Breast epithelium (tissue), 4 donors: ENCODE measurements around the gene RNU6-9. TPM values are rescaled to one million over a fixed set of nuclear protein-coding genes. Genes with fewer than 3 reads are reported as not detected.
A peak's percentile ranks its signal among the peaks of the same experiment; 100 is the strongest.

Source experiments
- DNase-seq, 2 donors: peaks; one replicate each; pipeline ENCODE4 v3.0.0-alpha.2; 2019; ENCODE audit warnings: low spot score in 2 of 2
- H3K27ac ChIP-seq, 2 donors: fragments of 200-600 bp; sonication (generic) in 1 of 2; one replicate each; pipeline ENCODE4 v1.5.1; 2016 to 2019; ENCODE audit warnings: mild to moderate bottlenecking in 1 of 2
- H3K27me3 ChIP-seq, 2 donors: fragments of 200-600 bp; sonication (generic) in 1 of 2; one replicate each; pipeline versions ENCODE4 v1.5.1 to v1.6.0; 2017 to 2019; ENCODE audit warnings: control low read depth in 1 of 2, mild to moderate bottlenecking in 1 of 2
- H3K36me3 ChIP-seq: fragments of 200-600 bp; one replicate; pipeline ENCODE4 v1.5.1; 2019
- H3K4me1 ChIP-seq, 2 donors: fragments of 200-600 bp; sonication (generic); one replicate each; pipeline ENCODE4 v1.5.1; 2016 to 2019; ENCODE audit warnings: control low read depth in 1 of 2
- H3K4me3 ChIP-seq, 3 donors: fragments of 200-600 bp; sonication (generic); 1 replicate in 2 of 3; 2 replicates in 1 of 3; pipeline ENCODE4 v1.5.1; 2016 to 2019; ENCODE audit warnings: mild to moderate bottlenecking in 3 of 3, moderate library complexity in 2 of 3
- H3K9me3 ChIP-seq, 2 donors: fragments of 200-600 bp; sonication (generic) in 1 of 2; one replicate each; pipeline ENCODE4 v1.5.1; 2016 to 2019; ENCODE audit warnings: control low read depth in 1 of 2
- CTCF ChIP-seq, 3 donors: fragments of 450-650 bp; IDR thresholded peaks; one replicate each; pipeline ENCODE4 v1.5.1; 2016 to 2017; ENCODE audit warnings: antibody characterized with exemption in 3 of 3, mild to moderate bottlenecking in 3 of 3, moderate library complexity in 3 of 3
- POLR2A ChIP-seq: fragments of 450-650 bp; IDR thresholded peaks from one replicate; pipeline ENCODE4 v1.6.1; 2016; ENCODE audit warnings: antibody characterized with exemption, mild to moderate bottlenecking, moderate library complexity
- POLR2AphosphoS5 ChIP-seq, 3 donors: sonication (generic); formaldehyde crosslinking; IDR thresholded peaks; one replicate each; pipeline ENCODE4 v1.6.1; 2017; ENCODE audit warnings: antibody characterized with exemption in 3 of 3
- intact Hi-C: fragments of 100-400 bp; cut with DNase I; formaldehyde crosslinking; loops from one replicate; pipeline ENCODE4 v1.15.1; 2023; ENCODE audit warnings: low total_unique reads
- total RNA-seq, 3 donors: library from RNA; depleted of rRNA; stranded (reverse); fragments of >200 nt; gene quantifications; one replicate each; pipeline ENCODE4 v1.1.0, GENCODE V29; 2016

RNU6-9 gene
- total RNA-seq, 3 donors from 2014 or later, result not detected

GRCh38 chr19:902446-903226, 9.4 kb downstream of the RNU6-9 start:
- TF ChIP-seq CTCF (IDR thresholded peaks at IDR 0.05), result no peak
- no peak for TF ChIP-seq POLR2A
- no peak for TF ChIP-seq POLR2AphosphoS5 (IDR thresholded peaks at IDR 0.05)
- DNase-seq, result no peak
- Histone ChIP-seq H3K27me3 (no peaks in the 10 kb centered on the region), H3K4me3 (no peak overlapping the region), H3K27ac (no peak overlapping the region), H3K36me3 (no peaks in the 10 kb centered on the region), H3K4me1 (no peaks in the 10 kb centered on the region), H3K9me3 (no peaks in the 10 kb centered on the region)
- intact Hi-C loops, result no loop called here

- Histone ChIP-seq H3K27me3 (no peaks in the 10 kb centered on the region), H3K27ac (no peak overlapping the region), H3K36me3 (no peaks in the 10 kb centered on the region), H3K4me3 (no peak overlapping the region), H3K9me3 (no peaks in the 10 kb centered on the region), H3K4me1 (no peaks in the 10 kb centered on the region)
- TF ChIP-seq CTCF (IDR thresholded peaks at IDR 0.05), result no peak
- TF ChIP-seq POLR2AphosphoS5 (IDR thresholded peaks at IDR 0.05), result no peak
- no peak for TF ChIP-seq POLR2A
- no peak for DNase-seq
- intact Hi-C loops, result no loop called here
Measured at GRCh38 chr19:903266-903797, 10.0 kb downstream of the RNU6-9 start.

GRCh38 chr19:904545-904944, 11.3 kb downstream of the RNU6-9 start:
- DNase-seq, result no peak
- TF ChIP-seq POLR2AphosphoS5 (IDR thresholded peaks at IDR 0.05) (no peak), POLR2A (no peak), CTCF (IDR thresholded peaks at IDR 0.05) (no peak)
- Histone ChIP-seq H3K4me1 (peaks cover 0 to 6% of the 10 kb centered on the region in 2 donors), H3K27me3 (no peaks in the 10 kb centered on the region), H3K4me3 (no peak overlapping the region), H3K9me3 (no peaks in the 10 kb centered on the region), H3K27ac (no peak overlapping the region), H3K36me3 (no peaks in the 10 kb centered on the region)
- intact Hi-C loops, result no loop called here

- H3K4me3 ChIP-seq, result no peak overlapping the region
- no peak for TF ChIP-seq POLR2AphosphoS5 (IDR thresholded peaks at IDR 0.05)
- no peak for TF ChIP-seq POLR2A
- TF ChIP-seq CTCF (IDR thresholded peaks at IDR 0.05), result no peak
- no peaks in the 10 kb centered on the region for H3K27me3 ChIP-seq
- intact Hi-C loops, result no loop called here
- H3K27ac ChIP-seq, result no peak overlapping the region
- no peaks in the 10 kb centered on the region for H3K9me3 ChIP-seq
- H3K4me1 ChIP-seq, result peaks cover 0 to 6% of the 10 kb centered on the region in 2 donors
- no peaks in the 10 kb centered on the region for H3K36me3 ChIP-seq
- no peak for DNase-seq
Measured at GRCh38 chr19:906480-906879, 13.2 kb downstream of the RNU6-9 start.

- H3K36me3 ChIP-seq, result no peaks in the 10 kb centered on the region
- intact Hi-C loops, result no loop called here
- H3K4me1 ChIP-seq, result peaks cover 0 to 6% of the 10 kb centered on the region in 2 donors
- DNase-seq, result no peak
- peak overlapping the region in 1 of 2 donors; percentile 3 for H3K27ac ChIP-seq
- H3K27me3 ChIP-seq, result no peaks in the 10 kb centered on the region
- TF ChIP-seq POLR2A, result no peak
- no peak for TF ChIP-seq CTCF (IDR thresholded peaks at IDR 0.05)
- TF ChIP-seq POLR2AphosphoS5 (IDR thresholded peaks at IDR 0.05), result no peak
- no peak overlapping the region for H3K4me3 ChIP-seq
- no peaks in the 10 kb centered on the region for H3K9me3 ChIP-seq
Measured at GRCh38 chr19:907183-907853, 14.0 kb downstream of the RNU6-9 start.
